HCT116 (cell line): ENCODE measurements around the gene ZNF425. TPM values are rescaled to one million over a fixed set of nuclear protein-coding genes. Genes with fewer than 3 reads are reported as not detected.

Experiments used
- ATAC-seq: fragments of 200-7000 bp; cut with Tn5 transposase; 2 replicates; pipeline ENCODE4 v1.9.1; 2020; ENCODE audit warnings: mild to moderate bottlenecking, moderate library complexity
- BruUV-seq: library from RNA; stranded (reverse); fragments of 400-500 nt; replicated peaks from 2 replicates; lab custom pipeline; 2021; lab: Mats Ljungman, UMichigan
- CTCF ChIA-PET: fragments of 300-600 bp; sonication (Branson Sonifier 250); formaldehyde crosslinking; loops from one replicate; lab custom pipeline; 2021; ENCODE audit warnings: antibody characterized with exemption; lab: Charles Lee
- POLR2A ChIA-PET: fragments of 300-600, 350-600 bp; sonication (Branson Sonifier 250); formaldehyde crosslinking; loops from one replicate; lab custom pipeline; 2021; ENCODE audit warnings: antibody characterized with exemption; lab: Charles Lee
- RAD21 ChIA-PET, 2 experiments: fragments of 300-600 bp; sonication (Branson Sonifier 250); formaldehyde crosslinking; loops; one replicate each; lab custom pipeline; 2023; ENCODE audit warnings: low total read pairs in 2 of 2; ENCODE audit not compliant: uncharacterized antibody in 2 of 2, unreplicated experiment in 2 of 2, low non-redundant PET in 1 of 2; lab: Charles Lee
- DNase-seq: peaks from one replicate; pipeline ENCODE4 v3.0.0-alpha.2; 2010; ENCODE audit warnings: low read depth, low spot score
- H2AFZ ChIP-seq: fragments of 200-600 bp; shearing (Covaris generic), sonication (generic); 2 replicates; pipeline ENCODE4 v1.6.1; 2017; ENCODE audit warnings: low read depth, mixed run types, mixed read lengths, antibody characterized with exemption, low read length; ENCODE audit not compliant: poor library complexity, severe bottlenecking
- H3K27ac ChIP-seq: 2 replicates; pipeline ENCODE4 v1.5.1; 2012; ENCODE audit warnings: low read depth, low read length
- H3K27me3 ChIP-seq: fragments of 200-600 bp; sonication (generic); 2 replicates; pipeline ENCODE4 v1.6.1; 2016; ENCODE audit warnings: mixed run types, low read length, mixed read lengths; ENCODE audit not compliant: insufficient read depth
- H3K36me3 ChIP-seq, 2 experiments: fragments of 200-500 bp in 1 of 2; fragments of 200-600 bp in 1 of 2; sonication (Bioruptor generic) in 1 of 2; sonication (generic) in 1 of 2; 2 replicates each; pipeline versions ENCODE4 v1.5.1 to v1.6.1; 2014 to 2016; ENCODE audit warnings: low read length in 2 of 2, inconsistent platforms in 1 of 2, mixed read lengths in 1 of 2, mixed run types in 1 of 2; ENCODE audit not compliant: insufficient read depth in 2 of 2, control insufficient read depth in 1 of 2
- H3K4me1 ChIP-seq, 2 experiments: fragments of 200-600 bp in 1 of 2; sonication (generic) in 1 of 2; 2 replicates each; pipeline versions ENCODE4 v1.5.1 to v1.6.1; 2012 to 2017; ENCODE audit warnings: low read length in 2 of 2, inconsistent platforms in 1 of 2, mild to moderate bottlenecking in 1 of 2, mixed read lengths in 1 of 2, mixed run types in 1 of 2, moderate library complexity in 1 of 2; ENCODE audit not compliant: insufficient read depth in 2 of 2, control insufficient read depth in 1 of 2
- H3K4me2 ChIP-seq: fragments of 200-600 bp; sonication (generic); 2 replicates; pipeline ENCODE4 v1.6.1; 2017; ENCODE audit warnings: mixed run types, low read length, mixed read lengths
- H3K4me3 ChIP-seq, 2 experiments: fragments of 200-600 bp in 1 of 2; sonication (generic) in 1 of 2; replicated peaks in 1 of 2; 2 replicates each; pipeline ENCODE4 v1.5.1; 2011 to 2016; ENCODE audit warnings: low read length in 2 of 2, control low read depth in 1 of 2, low read depth in 1 of 2, mild to moderate bottlenecking in 1 of 2, mixed read lengths in 1 of 2, mixed run types in 1 of 2
- H3K79me2 ChIP-seq: fragments of 200-600 bp; sonication (generic); 2 replicates; pipeline ENCODE4 v1.6.1; 2017; ENCODE audit warnings: mild to moderate bottlenecking, mixed run types, low read length, moderate library complexity, mixed read lengths; ENCODE audit not compliant: insufficient read depth
- H3K9ac ChIP-seq: fragments of 200-600 bp; sonication (generic); 2 replicates; pipeline ENCODE4 v1.6.1; 2016; ENCODE audit warnings: low read length, mixed read lengths
- H3K9me2 ChIP-seq: fragments of 200-600 bp; sonication (generic), shearing (Covaris generic); 2 replicates; pipeline ENCODE4 v1.6.1; 2017; ENCODE audit warnings: mixed run types, mild to moderate bottlenecking, moderate library complexity; ENCODE audit not compliant: insufficient read depth
- H3K9me3 ChIP-seq, 2 experiments: fragments of 200-500 bp in 1 of 2; fragments of 200-600 bp in 1 of 2; sonication (Bioruptor generic) in 1 of 2; sonication (generic) in 1 of 2; 2 replicates each; pipeline ENCODE4 v1.6.1; 2014 to 2017; ENCODE audit warnings: low read length in 2 of 2, mixed read lengths in 2 of 2, inconsistent platforms in 1 of 2, low read depth in 1 of 2, mild to moderate bottlenecking in 1 of 2, mixed run types in 1 of 2, moderate library complexity in 1 of 2; ENCODE audit not compliant: control insufficient read depth in 1 of 2, insufficient read depth in 1 of 2
- H4K20me1 ChIP-seq: fragments of 200-600 bp; sonication (generic), shearing (Covaris generic); 2 replicates; pipeline ENCODE4 v1.6.1; 2017; ENCODE audit warnings: mixed run types, mild to moderate bottlenecking, moderate library complexity; ENCODE audit not compliant: insufficient read depth
- CTCF ChIP-seq, 3 experiments: fragments of 200-600 bp in 1 of 3; sonication (generic) in 1 of 3; IDR thresholded peaks in 2 of 3; conservative IDR thresholded peaks in 1 of 3; 2 replicates each; pipeline ENCODE4 v1.5.1; 2012 to 2017; ENCODE audit warnings: low read depth in 2 of 3, low read length in 2 of 3, antibody characterized with exemption in 1 of 3, borderline replicate concordance in 1 of 3, control low read depth in 1 of 3, mild to moderate bottlenecking in 1 of 3, mixed read lengths in 1 of 3, mixed run types in 1 of 3, moderate library complexity in 1 of 3; ENCODE audit not compliant: insufficient read depth in 1 of 3
- POLR2AphosphoS5 ChIP-seq: IDR thresholded peaks from 2 replicates; pipeline ENCODE4 v1.6.1; 2011; ENCODE audit warnings: mild to moderate bottlenecking, low read depth, low read length, moderate library complexity
- REST ChIP-seq: IDR thresholded peaks from 2 replicates; pipeline ENCODE4 v1.6.1; 2012; ENCODE audit warnings: low read depth
- TCF7L2 ChIP-seq: IDR thresholded peaks from 2 replicates; pipeline ENCODE4 v1.7.0; 2011; ENCODE audit warnings: borderline replicate concordance, inconsistent platforms; ENCODE audit not compliant: insufficient read depth, insufficient read length; ENCODE audit errors: extremely low read depth
- YY1 ChIP-seq: IDR thresholded peaks from 2 replicates; pipeline ENCODE4 v1.6.1; 2011; ENCODE audit warnings: low read length, low read depth, moderate library complexity, mild to moderate bottlenecking; ENCODE audit not compliant: insufficient replicate concordance; ENCODE audit errors: extremely low read depth
- ZBTB33 ChIP-seq: IDR thresholded peaks from 2 replicates; pipeline ENCODE4 v1.6.1; 2011; ENCODE audit warnings: mild to moderate bottlenecking, low read length, moderate library complexity; ENCODE audit not compliant: insufficient replicate concordance; ENCODE audit errors: extremely low read depth
- ZFX ChIP-seq: fragments of 450-650 bp; IDR thresholded peaks from 2 replicates; pipeline ENCODE4 v1.6.1; 2017
- intact Hi-C: fragments of 100-400 bp; cut with micrococcal nuclease; formaldehyde crosslinking; loops from 2 replicates; pipeline ENCODE4 v1.10.0; 2022
- total RNA-seq: library from RNA; stranded (reverse); gene quantifications from one replicate; pipeline ENCODE4 v1.2.1, GENCODE V29; 2021; ENCODE audit not compliant: unreplicated experiment

The ZNF425 gene
- total RNA-seq, 1 experiment from 2014 or later, result 2.1 TPM

GRCh38 chr7:149071641-149072437, 54.3 kb downstream of the ZNF425 start:
- BruUV-seq, result no TSS peak
- intact Hi-C loops, result loop anchor here (2.0 kb wide), 1 partner anchor 19 kb away; the partner anchor contains the start of gene ZNF786
- RAD21 ChIA-PET, result no interaction called here

More at GRCh38 chr7:149071641-149072437, 54.3 kb downstream of the ZNF425 start:
- no peaks in the 10 kb centered on the region for H3K9me3 ChIP-seq
- TF ChIP-seq POLR2AphosphoS5 (peak; percentile 96), ZBTB33 (peak; percentile 38), TCF7L2 (no peak), CTCF (IDR thresholded peaks at IDR 0.05 in 2 of 3, conservative IDR thresholded peaks at IDR 0.05 in 1 of 3; ENCODE audit: borderline replicate concordance in 1 of 3, insufficient read depth in 1 of 3, low read depth in 2 of 3, low read length in 2 of 3) (peak in 2 of 3 experiments; percentile 75 to 92; a peak in 4 of 6 replicates), YY1 (peak; percentile 46), REST (no peak), ZFX (peak; percentile 42)
- no peaks in the 10 kb centered on the region for H4K20me1 ChIP-seq
- peak overlapping the region; percentile 92 for H3K4me2 ChIP-seq
- H3K9ac ChIP-seq, result peak overlapping the region; percentile 79
- peaks cover 4 to 23% of the 10 kb centered on the region in 2 experiments; a peak in 3 of 4 replicates for H3K36me3 ChIP-seq
- peaks cover 40% of the 10 kb centered on the region for H3K79me2 ChIP-seq
- H3K9me2 ChIP-seq, result no peaks in the 10 kb centered on the region
- ATAC-seq (peak; percentile 90), DNase-seq (peak; percentile 88)
- H3K27ac ChIP-seq, result peak overlapping the region; percentile 77
- peak overlapping the region; percentile 68 to 77 for H3K4me3 ChIP-seq
- no peaks in the 10 kb centered on the region for H3K27me3 ChIP-seq
- CTCF ChIA-PET, result interaction anchor here (0.5 to 1.6 kb wide), 8 partner anchors 13 to 354 kb away, joined by 3 to 6 read pairs (median 3); partner anchors contain the start of gene ZNF425
- no peak overlapping the region for H2AFZ ChIP-seq
- POLR2A ChIA-PET, result interaction anchor here (0.9 to 1.6 kb wide), 3 partner anchors 12 to 53 kb away, joined by 3 to 6 read pairs (median 5); no protein-coding TSS in a partner anchor
- H3K4me1 ChIP-seq, result peaks cover 4 to 24% of the 10 kb centered on the region in 2 experiments; a peak in 3 of 4 replicates
